ENCODE measurements around the gene KPTN. TPM values are rescaled to one million over a fixed set of nuclear protein-coding genes. Genes with fewer than 3 reads are reported as not detected.

The KPTN gene
- total and polyA plus RNA-seq, 2 of the 13 experiments (the other 11 are each of a cell fraction or from before 2014, with no cell fraction given) = 9.1 to 13.3 TPM

- TF ChIP-seq REPIN1 (CRISPR knock-in tag; IDR thresholded peaks at IDR 0.05; ENCODE audit: borderline replicate concordance, low read depth) (0 out of 2 replicates have a peak, but pooled peaks have one; percentile 37), PRDM10 (CRISPR knock-in tag; IDR thresholded peaks at IDR 0.05; ENCODE audit: low read depth) (0 out of 2 replicates have a peak, but pooled peaks have one; percentile 27), ARHGAP35 (CRISPR knock-in tag; IDR thresholded peaks at IDR 0.05; ENCODE audit: borderline replicate concordance) (peak; percentile 80; the same call in 1 of the 2 replicates), DZIP1 (CRISPR knock-in tag; IDR thresholded peaks at IDR 0.05) (peak; percentile 92), ZNF776 (CRISPR knock-in tag; IDR thresholded peaks at IDR 0.05) (peak; percentile 82; the same call in 1 of the 2 replicates), ELK4 (CRISPR knock-in tag; IDR thresholded peaks at IDR 0.05; ENCODE audit: borderline replicate concordance) (no peak), ZNF430 (CRISPR knock-in tag; IDR thresholded peaks at IDR 0.05) (peak; percentile 65; the same call in 1 of the 2 replicates), NFKBIZ (CRISPR knock-in tag; IDR thresholded peaks at IDR 0.05) (0 out of 2 replicates have a peak, but pooled peaks have one; percentile 59), YY1 (IDR thresholded peaks at IDR 0.05; ENCODE audit: insufficient read depth, insufficient replicate concordance, low read depth, low read length) (peak; percentile 36), ATRX (CRISPR knock-in tag; IDR thresholded peaks at IDR 0.05; ENCODE audit: borderline replicate concordance) (no peak), ZSCAN21 (CRISPR knock-in tag; IDR thresholded peaks at IDR 0.05; ENCODE audit: borderline replicate concordance) (peak; percentile 57; the same call in 1 of the 2 replicates), ZNF143 (CRISPR knock-in tag; IDR thresholded peaks at IDR 0.05) (peak; percentile 34; the same call in 1 of the 2 replicates), PAXIP1 (CRISPR knock-in tag; conservative IDR thresholded peaks at IDR 0.05) (peak; percentile 38; the same call in 1 of the 2 replicates), ZFP36L2 (CRISPR knock-in tag; IDR thresholded peaks at IDR 0.05) (no peak), DMAP1 (CRISPR knock-in tag; IDR thresholded peaks at IDR 0.05) (peak; percentile 40; the same call in 1 of the 2 replicates), IRF2 (CRISPR knock-in tag; IDR thresholded peaks at IDR 0.05) (0 out of 2 replicates have a peak, but pooled peaks have one; percentile 60), CCDC6 (CRISPR knock-in tag; IDR thresholded peaks at IDR 0.05) (peak; percentile 40; the same call in 1 of the 2 replicates)
Observed at GRCh38 chr19:47430041-47430802, 53.8 kb downstream of the KPTN start (continued).
